ENCODE data around the gene C16orf46. TPM values are rescaled to one million over a fixed set of nuclear protein-coding genes. Genes with fewer than 3 reads are reported as not detected.

Gene C16orf46
- polyA plus RNA-seq, 1 of the 3 experiments (the other 2 are of a cell fraction): 1.5 TPM

- TF ChIP-seq ZBTB33 (IDR thresholded peaks at IDR 0.05; ENCODE audit: borderline replicate concordance, low read depth) (no peak), MEF2A (IDR thresholded peaks at IDR 0.05; ENCODE audit: borderline replicate concordance, low read depth) (no peak), IRF3 (IDR thresholded peaks at IDR 0.05; ENCODE audit: low read depth, low read length) (no peak), SIN3A (IDR thresholded peaks at IDR 0.05; ENCODE audit: borderline replicate concordance, low read depth, low read length) (peak; percentile 73; the same call in 1 of the 2 replicates), YY1 (IDR thresholded peaks at IDR 0.05; ENCODE audit: low read depth) (no peak), USF2 (IDR thresholded peaks at IDR 0.05; ENCODE audit: borderline replicate concordance, low read depth, low read length) (no peak), CHD2 (IDR thresholded peaks at IDR 0.05; ENCODE audit: low read length, partially characterized antibody) (peak; percentile 33), RXRA (IDR thresholded peaks at IDR 0.05; ENCODE audit: borderline replicate concordance, low read depth) (no peak), PBX3 (IDR thresholded peaks at IDR 0.05) (no peak), TAF1 (IDR thresholded peaks at IDR 0.05; ENCODE audit: borderline replicate concordance, low read depth, low read length) (peak; percentile 47; the same call in 1 of the 2 replicates)
Measured at GRCh38 chr16:81077076-81077940, at the start of gene C16orf46 (continued).

- Histone ChIP-seq H3K36me3 (replicated peaks in 1 of 2; ENCODE audit: control insufficient read depth in 1 of 2, insufficient read depth in 2 of 2, low read length in 1 of 2) (no peaks in the 10 kb centered on the region), H3K9me3 (no peaks in the 10 kb centered on the region), H3K4me2 (no peak overlapping the region), H3K79me2 (ENCODE audit: insufficient read depth) (no peaks in the 10 kb centered on the region), H3K4me1 (ENCODE audit: control insufficient read depth in 1 of 2, insufficient read depth in 2 of 2, low read depth in 1 of 2, low read length in 1 of 2) (no peaks in the 10 kb centered on the region), H3K9me2 (no peaks in the 10 kb centered on the region), H3K27me3 (ENCODE audit: insufficient read depth) (no peaks in the 10 kb centered on the region), H3K9ac (no peak overlapping the region), H3K27ac (ENCODE audit: low read depth in 2 of 2, low read length in 1 of 2) (no peak overlapping the region), H3F3A (replicated peaks; ENCODE audit: insufficient read depth) (no peaks in the 10 kb centered on the region), H2AFZ (ENCODE audit: low read depth) (no peak overlapping the region), H4K20me1 (ENCODE audit: insufficient read depth) (no peaks in the 10 kb centered on the region), H3K4me3 (ENCODE audit: low read depth in 2 of 2, low read length in 1 of 2) (no peak overlapping the region)
- TF ChIP-seq RFX5 (IDR thresholded peaks at IDR 0.05; ENCODE audit: low read length): no peak
- no peak for TF ChIP-seq IRF3 (IDR thresholded peaks at IDR 0.05; ENCODE audit: low read depth, low read length)
- TF ChIP-seq EP300 (IDR thresholded peaks at IDR 0.05; ENCODE audit: borderline replicate concordance in 1 of 2, low read depth in 1 of 2, low read length in 1 of 2): no peak
- DNase-seq: no peak
- ChIA-PET CTCF (no interaction called here), POLR2A (no interaction called here)
- WGBS (ENCODE audit: low lambda C conversion rate): 58% methylated on average over 11 of the region's 17 CpGs
Measured at GRCh38 chr16:81123092-81123852, 46.2 kb upstream of the C16orf46 start.

Data from SK-N-SH (cell line).